Neuron (in vitro differentiated cells): Measurements from ENCODE around the gene PLSCR1.
"Not testable (repeated sequence)": the region's sequence is repeated elsewhere in the genome, so short reads cannot be mapped to it uniquely, and the experiment has no call there.

Experiments used
- H2AFZ ChIP-seq: one replicate; pipeline ENCODE4 v1.6.1; 2013; ENCODE audit warnings: low read depth, mild to moderate bottlenecking, inconsistent platforms, low read length, moderate library complexity
- H3K27me3 ChIP-seq: one replicate; pipeline ENCODE4 v1.6.1; 2013; ENCODE audit warnings: low read length; ENCODE audit not compliant: insufficient read depth
- H3K36me3 ChIP-seq: one replicate; pipeline ENCODE4 v1.6.1; 2013; ENCODE audit warnings: low read length; ENCODE audit not compliant: insufficient read depth
- H3K4me1 ChIP-seq: one replicate; pipeline ENCODE4 v1.6.1; 2013; ENCODE audit warnings: low read length; ENCODE audit not compliant: insufficient read depth
- H3K4me3 ChIP-seq: 2 replicates; pipeline ENCODE4 v1.5.1; 2013; ENCODE audit warnings: mild to moderate bottlenecking, low read length, moderate library complexity
- H3K9me3 ChIP-seq: one replicate; pipeline ENCODE4 v1.6.1; 2013; ENCODE audit warnings: low read length

PLSCR1 gene

GRCh38 chr3:146501752-146502151, 42.7 kb downstream of the PLSCR1 start:
- Histone ChIP-seq H3K27me3 (no peaks in the 10 kb centered on the region), H3K4me3 (no peak overlapping the region), H3K9me3 (no peaks in the 10 kb centered on the region)

DNA sequence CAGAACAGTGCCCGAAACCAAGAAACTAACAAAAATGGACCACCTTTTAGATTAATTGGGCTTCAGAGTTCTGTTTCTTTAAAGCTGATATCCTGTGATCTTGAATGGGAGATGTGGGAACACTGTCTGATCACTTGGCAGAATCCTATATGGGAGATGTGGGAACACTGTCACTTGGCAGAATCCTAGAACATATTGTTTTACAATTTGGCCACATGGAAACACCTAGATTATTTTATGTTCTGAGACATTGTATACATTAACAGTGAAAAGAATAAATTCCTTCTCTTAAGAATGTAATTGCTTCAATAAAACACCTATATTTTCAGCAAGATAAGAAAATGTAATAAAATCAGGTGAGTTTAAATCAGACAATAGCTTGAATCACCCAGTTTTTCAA, 44.7 kb downstream of the PLSCR1 start:
- H3K4me1 ChIP-seq: peaks cover 4% of the 10 kb centered on the region
- H3K4me3 ChIP-seq: no peak overlapping the region
- no peaks in the 10 kb centered on the region for H3K27me3 ChIP-seq
- no peaks in the 10 kb centered on the region for H3K9me3 ChIP-seq
- no peaks in the 10 kb centered on the region for H3K36me3 ChIP-seq
- H2AFZ ChIP-seq: no peak overlapping the region

More at GRCh38 chr3:146501752-146502151, 42.7 kb downstream of the PLSCR1 start:
- Histone ChIP-seq H3K36me3 (no peaks in the 10 kb centered on the region), H2AFZ (no peak overlapping the region), H3K4me1 (peaks cover 16% of the 10 kb centered on the region)

GRCh38 chr3:146498002-146498736, 46.2 kb downstream of the PLSCR1 start:
- Histone ChIP-seq H2AFZ (no peak overlapping the region), H3K4me1 (no peaks in the 10 kb centered on the region), H3K27me3 (no peaks in the 10 kb centered on the region), H3K4me3 (no peak overlapping the region), H3K36me3 (no peaks in the 10 kb centered on the region), H3K9me3 (no peaks in the 10 kb centered on the region)

DNA sequence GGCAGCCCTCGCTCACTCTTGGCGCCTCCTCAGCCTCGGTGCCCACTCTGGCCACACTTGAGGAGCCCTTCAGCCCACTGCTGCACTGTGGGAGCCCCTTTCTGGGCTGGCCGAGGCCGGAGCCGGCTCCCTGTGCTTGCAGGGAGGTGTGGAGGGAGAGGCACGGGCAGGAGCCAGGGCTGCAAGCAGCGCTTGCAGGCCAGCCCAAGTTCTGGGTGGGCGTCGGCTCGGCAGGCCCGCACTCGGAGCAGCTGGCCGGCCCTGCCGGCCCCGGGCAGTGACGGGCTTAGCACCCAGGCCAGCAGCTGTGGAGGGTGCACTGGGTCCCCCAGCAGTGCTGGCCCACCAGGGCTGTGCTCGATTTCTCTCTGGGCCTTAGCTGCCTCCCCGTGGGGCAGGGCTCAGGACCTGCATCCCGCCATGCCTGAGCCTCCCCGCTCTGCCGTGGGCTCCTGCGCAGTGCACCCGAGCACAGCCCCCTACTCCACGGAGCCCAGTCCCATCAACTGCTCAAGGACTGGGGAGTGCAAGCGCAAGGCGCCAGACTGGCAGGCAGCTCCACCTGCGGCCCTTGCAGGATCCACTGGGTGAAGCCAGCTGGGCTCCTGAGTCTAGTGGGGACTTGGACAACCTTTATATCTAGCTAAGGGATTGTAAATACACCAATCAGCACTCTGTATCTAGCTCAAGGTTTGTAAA, 47.1 kb downstream of the PLSCR1 start:
- H3K27me3 ChIP-seq, H3K36me3 ChIP-seq, H3K4me3 ChIP-seq, H3K9me3 ChIP-seq, H3K4me1 ChIP-seq, H2AFZ ChIP-seq: not testable (repeated sequence)

DNA sequence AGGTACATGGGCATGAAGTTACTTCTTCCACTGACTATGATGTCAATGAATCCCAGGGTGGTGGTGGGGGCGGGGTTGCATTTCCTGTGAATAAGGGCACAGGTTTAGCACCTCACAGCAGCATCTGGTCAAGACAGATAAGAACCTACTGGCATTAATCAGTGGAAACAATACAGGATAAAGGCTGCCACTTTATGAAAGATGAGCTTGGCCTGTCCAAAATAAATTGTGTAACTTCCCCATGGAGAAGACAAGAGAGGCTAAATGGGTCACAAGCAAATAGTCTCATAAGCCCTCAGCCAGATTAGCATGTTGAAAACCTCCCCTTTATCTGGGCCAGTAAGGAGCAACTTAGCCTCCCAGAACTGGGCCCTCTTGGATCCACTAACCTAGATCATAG, 47.7 kb downstream of the PLSCR1 start:
- H3K4me3 ChIP-seq: no peak overlapping the region
- no peak overlapping the region for H2AFZ ChIP-seq
- H3K36me3 ChIP-seq: no peaks in the 10 kb centered on the region
- H3K4me1 ChIP-seq: no peaks in the 10 kb centered on the region
- H3K27me3 ChIP-seq: no peaks in the 10 kb centered on the region
- H3K9me3 ChIP-seq: no peaks in the 10 kb centered on the region

GRCh38 chr3:146496251-146496650, 48.2 kb downstream of the PLSCR1 start:
- H3K36me3 ChIP-seq: no peaks in the 10 kb centered on the region
- H3K4me3 ChIP-seq: no peak overlapping the region
- H2AFZ ChIP-seq: no peak overlapping the region
- no peaks in the 10 kb centered on the region for H3K9me3 ChIP-seq
- H3K4me1 ChIP-seq: no peaks in the 10 kb centered on the region
- no peaks in the 10 kb centered on the region for H3K27me3 ChIP-seq

GRCh38 chr3:146493761-146494160, 50.6 kb downstream of the PLSCR1 start:
- Histone ChIP-seq H3K4me3 (no peak overlapping the region), H3K4me1 (no peaks in the 10 kb centered on the region), H3K36me3 (no peaks in the 10 kb centered on the region), H3K27me3 (no peaks in the 10 kb centered on the region), H3K9me3 (no peaks in the 10 kb centered on the region), H2AFZ (no peak overlapping the region)

GRCh38 chr3:146493221-146493620, 51.2 kb downstream of the PLSCR1 start:
- Histone ChIP-seq H2AFZ (no peak overlapping the region), H3K4me1 (no peaks in the 10 kb centered on the region), H3K27me3 (no peaks in the 10 kb centered on the region), H3K4me3 (no peak overlapping the region), H3K36me3 (no peaks in the 10 kb centered on the region), H3K9me3 (no peaks in the 10 kb centered on the region)

- H3K27me3 ChIP-seq: no peaks in the 10 kb centered on the region
- H3K36me3 ChIP-seq: no peaks in the 10 kb centered on the region
- no peak overlapping the region for H3K4me3 ChIP-seq
- H2AFZ ChIP-seq: no peak overlapping the region
- H3K4me1 ChIP-seq: no peaks in the 10 kb centered on the region
- H3K9me3 ChIP-seq: no peaks in the 10 kb centered on the region
Measured at GRCh38 chr3:146491303-146491702, 53.1 kb downstream of the PLSCR1 start.

DNA sequence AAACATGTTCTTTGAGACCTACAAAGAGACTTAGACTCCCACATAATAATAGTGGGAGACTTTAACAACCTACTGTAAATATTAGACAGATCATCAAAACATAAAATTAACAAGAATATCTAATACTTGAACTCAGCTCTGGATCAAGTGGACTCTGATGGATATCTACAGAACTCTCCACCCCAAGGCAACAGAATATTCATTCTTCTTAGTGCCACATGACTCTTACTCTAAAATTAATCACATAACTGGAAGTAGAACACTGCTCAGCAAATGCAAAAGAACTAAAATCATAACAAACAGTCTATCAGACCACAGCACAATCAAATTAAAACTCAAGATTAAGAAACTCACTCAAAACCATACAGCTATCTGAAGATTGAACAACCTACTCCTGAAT, 59.1 kb downstream of the PLSCR1 start:
- Histone ChIP-seq H2AFZ (no peak overlapping the region), H3K4me3 (no peak overlapping the region), H3K27me3 (no peaks in the 10 kb centered on the region), H3K4me1 (no peaks in the 10 kb centered on the region), H3K9me3 (no peaks in the 10 kb centered on the region), H3K36me3 (no peaks in the 10 kb centered on the region)

DNA sequence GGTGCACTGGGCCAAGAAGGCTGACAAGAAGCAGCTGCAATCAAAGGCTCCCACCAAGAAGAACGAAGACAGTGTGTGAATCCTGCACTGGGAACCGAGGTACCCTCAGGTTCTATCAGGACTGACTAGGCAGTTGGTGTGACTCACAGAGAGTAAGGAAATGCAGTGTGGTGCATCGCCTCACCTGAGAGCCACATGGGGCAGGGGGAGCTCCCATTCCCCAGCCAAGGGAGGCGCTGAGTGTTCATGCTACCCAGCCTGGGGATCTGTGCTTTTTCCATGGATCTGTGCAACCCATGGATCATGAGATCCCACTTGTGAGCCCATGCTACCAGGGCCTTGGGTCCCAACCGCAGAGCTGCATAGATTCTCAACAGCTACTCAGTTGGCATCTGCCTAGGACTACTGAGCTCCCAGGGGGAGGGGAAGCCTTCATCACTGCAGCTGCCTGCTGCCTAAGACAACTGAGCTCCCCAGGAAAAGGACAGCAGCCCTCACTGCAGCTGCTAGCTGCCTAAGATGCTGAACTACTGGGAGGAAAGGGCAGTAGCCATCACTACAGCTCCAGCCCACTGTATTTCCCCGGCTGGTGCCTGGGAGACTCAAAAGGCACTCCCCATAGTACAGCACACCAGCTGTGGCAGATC, 68.2 kb downstream of the PLSCR1 start:
- Histone ChIP-seq H2AFZ (no peak overlapping the region), H3K4me3 (no peak overlapping the region)

GRCh38 chr3:146474976-146475375, 69.4 kb downstream of the PLSCR1 start:
- H3K4me3 ChIP-seq, H3K27me3 ChIP-seq, H3K9me3 ChIP-seq, H3K36me3 ChIP-seq, H2AFZ ChIP-seq, H3K4me1 ChIP-seq: not testable (repeated sequence)

More for the DNA sequence above, 68.2 kb downstream of the PLSCR1 start:
- Histone ChIP-seq H3K27me3 (no peaks in the 10 kb centered on the region), H3K4me1 (no peaks in the 10 kb centered on the region), H3K9me3 (no peaks in the 10 kb centered on the region), H3K36me3 (no peaks in the 10 kb centered on the region)

GRCh38 chr3:146473726-146474125, 70.7 kb downstream of the PLSCR1 start:
- Histone ChIP-seq H3K27me3 (no peaks in the 10 kb centered on the region), H3K36me3 (no peaks in the 10 kb centered on the region), H3K4me1 (no peaks in the 10 kb centered on the region), H2AFZ (no peak overlapping the region), H3K9me3 (no peaks in the 10 kb centered on the region), H3K4me3 (no peak overlapping the region)
